GM23248 (cell line): Measurements from ENCODE around the gene HRNR.

ENCODE experiments used
- EZH2 ChIP-seq: fragments of 200-600 bp; sonication (generic); IDR thresholded peaks from 2 replicates; pipeline ENCODE4 v1.6.1; 2018; ENCODE audit warnings: antibody characterized with exemption, mild to moderate bottlenecking; ENCODE audit not compliant: insufficient read depth, poor library complexity, severe bottlenecking
- EZH2phosphoT487 ChIP-seq: fragments of 200-600 bp; sonication (generic); IDR thresholded peaks from 2 replicates; pipeline ENCODE4 v1.6.1; 2018; ENCODE audit warnings: antibody characterized with exemption, moderate library complexity, mild to moderate bottlenecking, low read depth; ENCODE audit not compliant: insufficient read depth

DNA sequence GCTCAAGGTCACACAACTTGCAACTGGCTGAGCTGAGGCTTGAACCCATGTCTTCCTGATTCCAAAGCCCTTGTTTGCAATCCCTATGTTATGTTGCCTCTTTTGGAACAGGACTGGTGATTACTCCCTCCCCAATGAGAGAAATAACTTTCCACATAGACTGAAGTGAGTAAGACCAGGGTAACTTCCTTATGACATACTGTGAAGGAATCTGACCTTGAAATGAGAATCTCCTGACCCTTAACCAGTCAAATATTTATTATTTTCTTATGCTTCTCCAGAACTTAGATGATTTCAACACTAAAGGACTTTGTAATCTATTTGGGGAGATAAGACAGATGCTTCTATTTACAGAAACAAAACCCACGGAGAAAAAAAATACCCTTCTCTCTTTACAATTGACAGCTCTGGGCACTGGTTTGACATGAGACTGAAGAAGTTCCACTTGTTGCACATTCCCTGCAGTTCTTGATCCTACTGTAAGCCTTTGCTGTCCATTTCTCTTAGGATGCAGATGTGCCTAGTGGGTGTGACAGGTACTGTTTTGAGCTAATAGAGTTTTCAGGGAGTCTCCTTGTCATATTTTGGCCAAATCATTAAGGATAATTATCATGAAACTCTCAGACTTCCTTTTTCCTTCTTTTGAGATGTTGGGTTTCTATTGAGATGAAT lies 61.1 kb downstream of the HRNR start:
- TF ChIP-seq EZH2phosphoT487 (no peak), EZH2 (no peak)
